ENCODE results near the gene DDX11.
"Not testable (repeated sequence)": the region's sequence is repeated elsewhere in the genome, so short reads cannot be mapped to it uniquely, and the experiment has no call there.

DDX11 gene

GRCh38 chr12:31077998-31078397 is 4.3 kb downstream of the DDX11 start:
- H4K91ac ChIP-seq (ENCODE audit: low read depth, low read length, poor library complexity); H2BK120ac ChIP-seq (ENCODE audit: low read depth, low read length); H2BK12ac ChIP-seq (ENCODE audit: low read length); H3K79me1 ChIP-seq (ENCODE audit: low read depth, low read length); H3K4me2 ChIP-seq (ENCODE audit: insufficient read depth, low read length, poor library complexity, severe bottlenecking); H3K27me3 ChIP-seq (ENCODE audit: control insufficient read depth in 3 of 3, insufficient read depth in 3 of 3, low read depth in 1 of 3, low read length in 3 of 3); H3K27ac ChIP-seq (replicated peaks; ENCODE audit: low read length); H3K23ac ChIP-seq (ENCODE audit: low read depth, low read length, poor library complexity); H3K18ac ChIP-seq (ENCODE audit: low read length); H2AFZ ChIP-seq (ENCODE audit: low read length); H2AK5ac ChIP-seq (ENCODE audit: low read depth, low read length); H3K4me1 ChIP-seq (ENCODE audit: control insufficient read depth in 2 of 2, insufficient read depth in 1 of 2, low read depth in 1 of 2, low read length in 2 of 2); H3K9ac ChIP-seq (ENCODE audit: low read depth, low read length, poor library complexity); DNase-seq (ENCODE audit: low spot score); H3K4me3 ChIP-seq (ENCODE audit: low read length in 2 of 2); H4K8ac ChIP-seq (ENCODE audit: low read depth, low read length); H3K14ac ChIP-seq (ENCODE audit: low read length); H2BK15ac ChIP-seq (ENCODE audit: low read length); H3K4ac ChIP-seq (ENCODE audit: low read length); H3K9me3 ChIP-seq (replicated peaks in 1 of 2; ENCODE audit: control insufficient read depth in 2 of 2, insufficient read depth in 1 of 2, low read depth in 1 of 2, low read length in 2 of 2); H2BK5ac ChIP-seq (ENCODE audit: low read length): not testable (repeated sequence)
- H3K36me3 ChIP-seq (replicated peaks in 1 of 2; ENCODE audit: control insufficient read depth in 2 of 2, insufficient read depth in 2 of 2, low read length in 2 of 2): peaks cover 3 to 36% of the 10 kb centered on the region in 2 donors
- WGBS, 2 donors (ENCODE audit: extremely low coverage in 2 of 2, insufficient read length in 2 of 2, insufficient replicate concordance in 1 of 2): no CpG with 5 or more reads among the region's 8 CpGs

DNA sequence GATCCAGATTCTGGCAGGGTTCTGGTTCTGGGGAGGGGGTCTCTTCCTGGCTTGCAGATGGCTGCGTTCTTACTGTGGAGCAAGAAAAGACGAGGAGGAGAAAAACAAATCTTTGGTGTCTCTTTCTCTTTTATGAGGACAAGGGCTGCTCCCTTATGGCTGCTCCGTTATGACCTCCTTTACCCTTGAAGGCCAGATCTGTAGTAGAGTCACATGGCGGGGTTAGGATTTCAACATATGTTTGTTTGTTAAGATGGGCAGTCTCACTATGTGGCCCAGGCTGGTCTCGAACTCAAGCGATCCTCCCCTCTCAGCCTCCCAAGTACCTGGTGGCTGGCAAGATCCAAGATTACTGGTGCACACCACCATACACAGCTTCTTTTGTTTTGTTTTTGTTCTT is 5.8 kb downstream of the DDX11 start:
- not testable (repeated sequence) for H3K4ac ChIP-seq (ENCODE audit: low read length); H3K14ac ChIP-seq (ENCODE audit: low read length); H3K18ac ChIP-seq (ENCODE audit: low read length); H2BK120ac ChIP-seq (ENCODE audit: low read depth, low read length); H2BK15ac ChIP-seq (ENCODE audit: low read length); H4K8ac ChIP-seq (ENCODE audit: low read depth, low read length); H3K23ac ChIP-seq (ENCODE audit: low read depth, low read length, poor library complexity); H3K9ac ChIP-seq (ENCODE audit: low read depth, low read length, poor library complexity); H3K9me3 ChIP-seq (replicated peaks in 1 of 2; ENCODE audit: control insufficient read depth in 2 of 2, insufficient read depth in 1 of 2, low read depth in 1 of 2, low read length in 2 of 2); H3K79me1 ChIP-seq (ENCODE audit: low read depth, low read length); H2AFZ ChIP-seq (ENCODE audit: low read length); H3K27me3 ChIP-seq (ENCODE audit: control insufficient read depth in 3 of 3, insufficient read depth in 3 of 3, low read depth in 1 of 3, low read length in 3 of 3); H2AK5ac ChIP-seq (ENCODE audit: low read depth, low read length); H2BK5ac ChIP-seq (ENCODE audit: low read length); H2BK12ac ChIP-seq (ENCODE audit: low read length); H3K4me1 ChIP-seq (ENCODE audit: control insufficient read depth in 2 of 2, insufficient read depth in 1 of 2, low read depth in 1 of 2, low read length in 2 of 2); DNase-seq (ENCODE audit: low spot score); H3K4me3 ChIP-seq (ENCODE audit: low read length in 2 of 2); H4K91ac ChIP-seq (ENCODE audit: low read depth, low read length, poor library complexity); H3K4me2 ChIP-seq (ENCODE audit: insufficient read depth, low read length, poor library complexity, severe bottlenecking); H3K27ac ChIP-seq (replicated peaks; ENCODE audit: low read length)
- H3K36me3 ChIP-seq (replicated peaks in 1 of 2; ENCODE audit: control insufficient read depth in 2 of 2, insufficient read depth in 2 of 2, low read length in 2 of 2): peaks cover 7 to 46% of the 10 kb centered on the region in 2 donors
- WGBS, 2 donors (ENCODE audit: extremely low coverage in 2 of 2, insufficient read length in 2 of 2, insufficient replicate concordance in 1 of 2): no CpG with 5 or more reads among the region's 6 CpGs

GRCh38 chr12:31080221-31080620 is 6.6 kb downstream of the DDX11 start:
- H3K9ac ChIP-seq (ENCODE audit: low read depth, low read length, poor library complexity); H3K18ac ChIP-seq (ENCODE audit: low read length); H2AK5ac ChIP-seq (ENCODE audit: low read depth, low read length); H3K79me1 ChIP-seq (ENCODE audit: low read depth, low read length); H2BK12ac ChIP-seq (ENCODE audit: low read length); H3K23ac ChIP-seq (ENCODE audit: low read depth, low read length, poor library complexity); DNase-seq (ENCODE audit: low spot score); H3K4me1 ChIP-seq (ENCODE audit: control insufficient read depth in 2 of 2, insufficient read depth in 1 of 2, low read depth in 1 of 2, low read length in 2 of 2); H2BK120ac ChIP-seq (ENCODE audit: low read depth, low read length); H3K9me3 ChIP-seq (replicated peaks in 1 of 2; ENCODE audit: control insufficient read depth in 2 of 2, insufficient read depth in 1 of 2, low read depth in 1 of 2, low read length in 2 of 2); H2BK15ac ChIP-seq (ENCODE audit: low read length); H3K4ac ChIP-seq (ENCODE audit: low read length); H3K27ac ChIP-seq (replicated peaks; ENCODE audit: low read length); H3K27me3 ChIP-seq (ENCODE audit: control insufficient read depth in 3 of 3, insufficient read depth in 3 of 3, low read depth in 1 of 3, low read length in 3 of 3); H2AFZ ChIP-seq (ENCODE audit: low read length); H2BK5ac ChIP-seq (ENCODE audit: low read length); H4K8ac ChIP-seq (ENCODE audit: low read depth, low read length); H3K4me3 ChIP-seq (ENCODE audit: low read length in 2 of 2); H3K14ac ChIP-seq (ENCODE audit: low read length); H3K4me2 ChIP-seq (ENCODE audit: insufficient read depth, low read length, poor library complexity, severe bottlenecking); H4K91ac ChIP-seq (ENCODE audit: low read depth, low read length, poor library complexity): not testable (repeated sequence)
- no CpG with 5 or more reads among the region's 6 CpGs for WGBS, 2 donors (ENCODE audit: extremely low coverage in 2 of 2, insufficient read length in 2 of 2, insufficient replicate concordance in 1 of 2)
- peaks cover 7 to 54% of the 10 kb centered on the region in 2 donors for H3K36me3 ChIP-seq (replicated peaks in 1 of 2; ENCODE audit: control insufficient read depth in 2 of 2, insufficient read depth in 2 of 2, low read length in 2 of 2)

DNA sequence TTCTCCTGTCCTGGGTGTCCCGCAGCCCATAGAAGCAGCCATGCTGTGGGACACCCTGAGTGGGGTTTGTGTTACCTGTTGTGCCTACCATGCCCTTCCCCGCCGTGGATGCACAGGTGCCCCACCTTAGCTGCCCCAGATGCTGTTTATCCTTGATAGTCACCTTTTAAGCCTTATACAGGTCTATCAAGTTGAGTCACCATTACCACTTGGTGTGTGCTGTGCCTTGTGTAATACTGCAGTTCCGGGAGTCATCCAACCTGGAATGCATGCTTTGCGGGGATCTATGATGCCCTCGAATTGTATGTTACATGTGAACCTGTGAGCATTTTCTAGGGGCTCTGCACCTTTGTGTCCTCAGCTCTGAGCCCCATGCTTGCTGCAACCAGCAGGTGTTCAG is 7.6 kb downstream of the DDX11 start:
- H2AFZ ChIP-seq (ENCODE audit: low read length); H3K4me1 ChIP-seq (ENCODE audit: control insufficient read depth in 2 of 2, insufficient read depth in 1 of 2, low read depth in 1 of 2, low read length in 2 of 2); H3K9me3 ChIP-seq (replicated peaks in 1 of 2; ENCODE audit: control insufficient read depth in 2 of 2, insufficient read depth in 1 of 2, low read depth in 1 of 2, low read length in 2 of 2); H2BK120ac ChIP-seq (ENCODE audit: low read depth, low read length); H3K79me1 ChIP-seq (ENCODE audit: low read depth, low read length); H3K4ac ChIP-seq (ENCODE audit: low read length); H3K9ac ChIP-seq (ENCODE audit: low read depth, low read length, poor library complexity); H2BK12ac ChIP-seq (ENCODE audit: low read length); H4K8ac ChIP-seq (ENCODE audit: low read depth, low read length); H2BK5ac ChIP-seq (ENCODE audit: low read length); H4K91ac ChIP-seq (ENCODE audit: low read depth, low read length, poor library complexity); H3K18ac ChIP-seq (ENCODE audit: low read length); H3K23ac ChIP-seq (ENCODE audit: low read depth, low read length, poor library complexity); H3K4me2 ChIP-seq (ENCODE audit: insufficient read depth, low read length, poor library complexity, severe bottlenecking); H3K27ac ChIP-seq (replicated peaks; ENCODE audit: low read length); H2BK15ac ChIP-seq (ENCODE audit: low read length); H3K27me3 ChIP-seq (ENCODE audit: control insufficient read depth in 3 of 3, insufficient read depth in 3 of 3, low read depth in 1 of 3, low read length in 3 of 3); H2AK5ac ChIP-seq (ENCODE audit: low read depth, low read length); DNase-seq (ENCODE audit: low spot score); H3K14ac ChIP-seq (ENCODE audit: low read length); H3K4me3 ChIP-seq (ENCODE audit: low read length in 2 of 2): not testable (repeated sequence)
- peaks cover 7 to 60% of the 10 kb centered on the region in 2 donors for H3K36me3 ChIP-seq (replicated peaks in 1 of 2; ENCODE audit: control insufficient read depth in 2 of 2, insufficient read depth in 2 of 2, low read length in 2 of 2)
- no CpG with 5 or more reads among the region's 6 CpGs for WGBS, 2 donors (ENCODE audit: extremely low coverage in 2 of 2, insufficient read length in 2 of 2, insufficient replicate concordance in 1 of 2)
